SK-N-SH (cell line): ENCODE results near the gene ZMIZ2. TPM values are rescaled to one million over a fixed set of nuclear protein-coding genes. Genes with fewer than 3 reads are reported as not detected.

Source experiments
- CTCF ChIA-PET: fragments of 300-600, 350-600 bp; formaldehyde crosslinking; extraction: SDS; loops from one replicate; lab custom pipeline; 2021; lab: Yijun Ruan, JAX
- POLR2A ChIA-PET: fragments of 350-600 bp; sonication (Branson Sonifier 250); formaldehyde crosslinking; extraction: SDS; loops from one replicate; lab custom pipeline; 2020; ENCODE audit warnings: antibody characterized with exemption, inconsistent platforms; lab: Yijun Ruan, JAX
- DNase-seq: peaks from one replicate; pipeline ENCODE4 v3.0.0; 2012
- H2AFZ ChIP-seq: fragments of 200-600 bp; sonication (generic); 2 replicates; pipeline ENCODE4 v1.8.1; 2016; ENCODE audit warnings: antibody characterized with exemption, mild to moderate bottlenecking, low read depth
- H3F3A ChIP-seq: fragments of 200-600 bp; sonication (generic); replicated peaks from 2 replicates; pipeline ENCODE3; 2016; ENCODE audit warnings: antibody characterized with exemption, mild to moderate bottlenecking; ENCODE audit not compliant: insufficient read depth
- H3K27ac ChIP-seq, 2 experiments: fragments of 200-500 bp in 1 of 2; fragments of 200-600 bp in 1 of 2; sonication (Bioruptor generic) in 1 of 2; sonication (generic), shearing (Covaris generic) in 1 of 2; 2 replicates each; pipeline versions ENCODE4 v1.5.1 to v1.6.1; 2014 to 2016; ENCODE audit warnings: low read depth in 2 of 2, inconsistent platforms in 1 of 2, low read length in 1 of 2, mild to moderate bottlenecking in 1 of 2, mixed read lengths in 1 of 2
- H3K27me3 ChIP-seq: fragments of 200-600 bp; sonication (generic), shearing (Covaris generic); 2 replicates; pipeline ENCODE4 v1.6.1; 2016; ENCODE audit warnings: mixed run types; ENCODE audit not compliant: insufficient read depth
- H3K36me3 ChIP-seq, 2 experiments: fragments of 200-500 bp in 1 of 2; fragments of 200-600 bp in 1 of 2; sonication (Bioruptor generic) in 1 of 2; sonication (generic) in 1 of 2; replicated peaks in 1 of 2; 2 replicates each; pipeline versions ENCODE3 to v1.5.1; 2014 to 2016; ENCODE audit warnings: low read length in 1 of 2, mild to moderate bottlenecking in 1 of 2; ENCODE audit not compliant: insufficient read depth in 2 of 2, control insufficient read depth in 1 of 2
- H3K4me1 ChIP-seq, 2 experiments: fragments of 200-500 bp in 1 of 2; fragments of 200-600 bp in 1 of 2; sonication (Bioruptor generic) in 1 of 2; sonication (generic), shearing (Covaris generic) in 1 of 2; 2 replicates each; pipeline versions ENCODE4 v1.5.1 to v1.6.1; 2014 to 2016; ENCODE audit warnings: low read depth in 1 of 2, low read length in 1 of 2, mixed run types in 1 of 2; ENCODE audit not compliant: insufficient read depth in 2 of 2, control insufficient read depth in 1 of 2
- H3K4me2 ChIP-seq: fragments of 200-600 bp; sonication (generic), shearing (Covaris generic); 2 replicates; pipeline ENCODE4 v1.6.1; 2017; ENCODE audit warnings: mixed run types
- H3K4me3 ChIP-seq, 2 experiments: fragments of 200-500 bp in 1 of 2; fragments of 200-600 bp in 1 of 2; sonication (Bioruptor generic) in 1 of 2; sonication (generic), shearing (Covaris generic) in 1 of 2; 2 replicates each; pipeline versions ENCODE4 v1.5.1 to v1.8.1; 2014 to 2016; ENCODE audit warnings: low read depth in 2 of 2, inconsistent platforms in 1 of 2, low read length in 1 of 2, mild to moderate bottlenecking in 1 of 2, mixed read lengths in 1 of 2, moderate library complexity in 1 of 2
- H3K79me2 ChIP-seq: fragments of 200-600 bp; sonication (generic); 2 replicates; pipeline ENCODE4 v1.8.1; 2017; ENCODE audit warnings: mild to moderate bottlenecking; ENCODE audit not compliant: insufficient read depth
- H3K9ac ChIP-seq: fragments of 200-600 bp; sonication (generic); 2 replicates; pipeline ENCODE4 v1.6.1; 2017; ENCODE audit warnings: mixed run types
- H3K9me2 ChIP-seq: fragments of 200-600 bp; sonication (generic); 2 replicates; pipeline ENCODE4 v1.6.1; 2017; ENCODE audit warnings: mixed run types
- H3K9me3 ChIP-seq: fragments of 200-600 bp; sonication (generic); 2 replicates; pipeline ENCODE4 v1.6.1; 2017; ENCODE audit warnings: mixed run types, mild to moderate bottlenecking, moderate library complexity
- H4K20me1 ChIP-seq: fragments of 200-600 bp; sonication (generic); 2 replicates; pipeline ENCODE4 v1.6.1; 2017; ENCODE audit warnings: mild to moderate bottlenecking, mixed run types; ENCODE audit not compliant: insufficient read depth
- CHD2 ChIP-seq: fragments of 150-350 bp; IDR thresholded peaks from 2 replicates; pipeline ENCODE4 v1.6.1; 2018; ENCODE audit warnings: low read length; ENCODE audit not compliant: partially characterized antibody
- ELF1 ChIP-seq: IDR thresholded peaks from 2 replicates; pipeline ENCODE4 v1.4.0; 2012
- EZH2phosphoT487 ChIP-seq: fragments of 200-600 bp; sonication (generic); IDR thresholded peaks from 2 replicates; pipeline ENCODE4 v1.6.1; 2017; ENCODE audit warnings: low read depth, mixed run types, mild to moderate bottlenecking, antibody characterized with exemption, moderate library complexity, borderline replicate concordance
- FOSL2 ChIP-seq: IDR thresholded peaks from 2 replicates; pipeline ENCODE4 v1.4.0; 2012; ENCODE audit warnings: low read depth, mild to moderate bottlenecking, moderate library complexity, borderline replicate concordance
- FOXJ3 ChIP-seq: sonication (generic); formaldehyde crosslinking; IDR thresholded peaks from 2 replicates; pipeline ENCODE4 v1.5.1; 2020; ENCODE audit warnings: mild to moderate bottlenecking, missing genetic modification reagents
- FOXM1 ChIP-seq: IDR thresholded peaks from 2 replicates; pipeline ENCODE4 v1.4.0; 2012; ENCODE audit warnings: low read depth, mild to moderate bottlenecking
- GABPA ChIP-seq: IDR thresholded peaks from 2 replicates; pipeline ENCODE4 v1.4.0; 2012; ENCODE audit warnings: low read depth, mild to moderate bottlenecking
- MXI1 ChIP-seq: IDR thresholded peaks from 2 replicates; pipeline ENCODE4 v1.6.1; 2012; ENCODE audit warnings: mild to moderate bottlenecking, low read depth, low read length, improper control_type of control experiment
- POLR2AphosphoS5 ChIP-seq: IDR thresholded peaks from 2 replicates; pipeline ENCODE4 v1.6.1; 2012; ENCODE audit warnings: low read depth, low read length
- RAD21 ChIP-seq: IDR thresholded peaks from 2 replicates; pipeline ENCODE4 v1.6.1; 2012; ENCODE audit warnings: mild to moderate bottlenecking, low read length
- RFX5 ChIP-seq: IDR thresholded peaks from 2 replicates; pipeline ENCODE4 v1.6.1; 2012; ENCODE audit warnings: mild to moderate bottlenecking, improper control_type of control experiment, low read length
- RXRA ChIP-seq: IDR thresholded peaks from 2 replicates; pipeline ENCODE4 v1.4.0; 2012; ENCODE audit warnings: low read depth, mild to moderate bottlenecking, borderline replicate concordance
- SIN3A ChIP-seq: IDR thresholded peaks from 2 replicates; pipeline ENCODE4 v1.6.1; 2012; ENCODE audit warnings: low read depth, mild to moderate bottlenecking, low read length, moderate library complexity, borderline replicate concordance
- TCF12 ChIP-seq: IDR thresholded peaks from 2 replicates; pipeline ENCODE4 v1.4.0; 2012
- YY1 ChIP-seq: IDR thresholded peaks from 2 replicates; pipeline ENCODE4 v1.4.0; 2012; ENCODE audit warnings: low read depth, mild to moderate bottlenecking
- WGBS: methylation state at CpG from one replicate; pipeline ENCODE4 v1.1.6; 2017; ENCODE audit warnings: low lambda C conversion rate; 5-methylcytosine and 5-hydroxymethylcytosine counted together
- polyA plus RNA-seq, 3 experiments: library from polyadenylated mRNA; depleted of rRNA; stranded (reverse); fragments of >200 nt; gene quantifications; 2 replicates each; pipeline ENCODE4 v1.2.3, GENCODE V29; 2012
- TF ChIP-seq, protein P1 (sequence below): fragments of 200-600 bp; sonication (generic); IDR thresholded peaks from 2 replicates; pipeline ENCODE4 v1.6.1; 2017; ENCODE audit warnings: antibody characterized with exemption, mild to moderate bottlenecking, moderate library complexity
- TF ChIP-seq, protein P2 (sequence below): IDR thresholded peaks from 2 replicates; pipeline ENCODE4 v1.4.0; 2012; ENCODE audit warnings: low read depth
- TF ChIP-seq, protein P3 (sequence below): IDR thresholded peaks from 2 replicates; pipeline ENCODE4 v1.4.0; 2012; ENCODE audit warnings: low read depth, borderline replicate concordance
- TF ChIP-seq, protein P4 (sequence below): fragments of 150-350 bp; IDR thresholded peaks from 2 replicates; pipeline ENCODE4 v1.6.1; 2016; ENCODE audit warnings: mild to moderate bottlenecking, low read depth, low read length
- TF ChIP-seq, protein P5 (sequence below): fragments of 150-350 bp; IDR thresholded peaks from 2 replicates; pipeline ENCODE4 v1.6.1; 2017; ENCODE audit warnings: antibody characterized with exemption, low read length, low read depth, borderline replicate concordance
- TF ChIP-seq, protein P6 (sequence below): IDR thresholded peaks from 2 replicates; pipeline ENCODE4; 2012
- TF ChIP-seq, protein P7 (sequence below): IDR thresholded peaks from 2 replicates; pipeline ENCODE4 v1.6.1; 2012; ENCODE audit warnings: mild to moderate bottlenecking, low read depth, low read length, moderate library complexity

Gene ZMIZ2
- polyA plus RNA-seq, 1 of the 3 experiments (the other 2 are of a cell fraction) = 18.1 TPM

DNA sequence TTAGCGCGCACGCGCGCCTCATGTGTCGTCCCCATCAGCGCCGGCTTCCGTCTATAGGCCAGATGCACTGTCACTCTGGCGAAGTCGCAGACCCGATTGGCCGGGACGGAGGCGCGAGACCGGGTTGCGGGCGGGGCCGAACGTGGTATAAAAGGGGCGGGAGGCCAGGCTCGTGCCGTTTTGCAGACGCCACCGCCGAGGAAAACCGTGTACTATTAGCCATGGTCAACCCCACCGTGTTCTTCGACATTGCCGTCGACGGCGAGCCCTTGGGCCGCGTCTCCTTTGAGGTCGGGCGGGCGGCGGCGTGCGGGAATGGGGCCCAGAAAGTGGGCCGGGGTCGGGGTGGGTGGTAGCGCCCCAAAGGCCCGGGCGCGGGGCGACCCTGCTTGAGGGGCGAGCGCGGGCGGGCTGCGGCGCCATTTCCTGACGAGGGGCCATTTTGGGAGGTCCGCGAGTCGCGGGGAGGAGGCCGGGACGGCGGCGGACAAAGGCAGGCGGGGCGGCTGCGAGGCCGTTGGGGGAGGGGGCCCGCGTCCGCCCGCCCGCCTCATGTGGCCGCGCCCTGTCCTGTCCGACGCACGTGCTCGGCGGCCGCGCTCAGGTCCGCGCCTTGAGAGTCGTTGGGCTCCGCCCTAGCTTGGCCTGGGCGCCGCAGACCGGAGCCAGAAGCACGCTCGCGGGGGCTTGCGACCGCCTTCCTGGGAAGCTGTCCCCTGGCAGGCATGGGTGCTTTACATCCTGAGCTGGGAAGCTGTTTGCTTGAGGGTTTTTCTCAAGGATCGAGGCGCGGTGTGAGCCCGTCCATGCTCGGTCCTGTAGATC lies 48.1 kb downstream of the ZMIZ2 start, which contains the start of gene PPIA:
TSS of gene PPIA (plus strand) at position 178 of the 825 bp plus-strand sequence. CDS start at position 222, 44 bp downstream.
- Histone ChIP-seq H3K9ac (peak within 1 kb of the TSS; percentile 98), H3K27ac (peak within 1 kb of the TSS; percentile 91 to 97), H3K4me1 (peaks cover 5 to 7% of the 10 kb centered on the region in 2 experiments; a peak in 3 of 4 replicates), H3K79me2 (peaks cover 69% of the 10 kb centered on the region), H2AFZ (peak within 1 kb of the TSS; percentile 84), H3K4me2 (peak within 1 kb of the TSS; percentile 97), H3F3A (peaks cover 46% of the 10 kb centered on the region), H3K9me3 (no peaks in the 10 kb centered on the region), H3K9me2 (no peaks in the 10 kb centered on the region), H3K27me3 (no peaks in the 10 kb centered on the region), H4K20me1 (peaks cover 44% of the 10 kb centered on the region), H3K36me3 (peaks cover 26 to 39% of the 10 kb centered on the region in 2 experiments), H3K4me3 (peak within 1 kb of the TSS; percentile 75 to 97)
- peak; percentile 100 for DNase-seq
- ChIA-PET POLR2A (interaction anchor here (0.5 to 2.6 kb wide), 10 partner anchors 9 to 773 kb away, joined by 3 to 14 read pairs (median 5); partner anchors contain the start of genes DDX56, H2AZ2 and OGDH), CTCF (interaction anchor here (0.6 to 4.4 kb wide), 8 partner anchors 14 to 531 kb away, joined by 3 to 13 read pairs (median 4); partner anchors contain the start of gene H2AZ2)
- WGBS = under 1% methylated on average over 66 of the region's 99 CpGs
- TF ChIP-seq RXRA (no peak), EZH2phosphoT487 (no peak), FOSL2 (no peak), TCF12 (no peak), SIN3A (peak; percentile 73), FOXM1 (no peak), RFX5 (no peak), GABPA (no peak), RAD21 (no peak), FOXJ3 (no peak), MXI1 (peak; percentile 96), CHD2 (peak; percentile 90), ELF1 (no peak), POLR2AphosphoS5 (peak; percentile 99), YY1 (peak; percentile 86)
- TF ChIP-seq, protein P1, sequence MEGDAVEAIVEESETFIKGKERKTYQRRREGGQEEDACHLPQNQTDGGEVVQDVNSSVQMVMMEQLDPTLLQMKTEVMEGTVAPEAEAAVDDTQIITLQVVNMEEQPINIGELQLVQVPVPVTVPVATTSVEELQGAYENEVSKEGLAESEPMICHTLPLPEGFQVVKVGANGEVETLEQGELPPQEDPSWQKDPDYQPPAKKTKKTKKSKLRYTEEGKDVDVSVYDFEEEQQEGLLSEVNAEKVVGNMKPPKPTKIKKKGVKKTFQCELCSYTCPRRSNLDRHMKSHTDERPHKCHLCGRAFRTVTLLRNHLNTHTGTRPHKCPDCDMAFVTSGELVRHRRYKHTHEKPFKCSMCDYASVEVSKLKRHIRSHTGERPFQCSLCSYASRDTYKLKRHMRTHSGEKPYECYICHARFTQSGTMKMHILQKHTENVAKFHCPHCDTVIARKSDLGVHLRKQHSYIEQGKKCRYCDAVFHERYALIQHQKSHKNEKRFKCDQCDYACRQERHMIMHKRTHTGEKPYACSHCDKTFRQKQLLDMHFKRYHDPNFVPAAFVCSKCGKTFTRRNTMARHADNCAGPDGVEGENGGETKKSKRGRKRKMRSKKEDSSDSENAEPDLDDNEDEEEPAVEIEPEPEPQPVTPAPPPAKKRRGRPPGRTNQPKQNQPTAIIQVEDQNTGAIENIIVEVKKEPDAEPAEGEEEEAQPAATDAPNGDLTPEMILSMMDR = no peak
- TF ChIP-seq, protein P2, sequence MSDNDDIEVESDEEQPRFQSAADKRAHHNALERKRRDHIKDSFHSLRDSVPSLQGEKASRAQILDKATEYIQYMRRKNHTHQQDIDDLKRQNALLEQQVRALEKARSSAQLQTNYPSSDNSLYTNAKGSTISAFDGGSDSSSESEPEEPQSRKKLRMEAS = peak; percentile 93
- TF ChIP-seq, protein P3, sequence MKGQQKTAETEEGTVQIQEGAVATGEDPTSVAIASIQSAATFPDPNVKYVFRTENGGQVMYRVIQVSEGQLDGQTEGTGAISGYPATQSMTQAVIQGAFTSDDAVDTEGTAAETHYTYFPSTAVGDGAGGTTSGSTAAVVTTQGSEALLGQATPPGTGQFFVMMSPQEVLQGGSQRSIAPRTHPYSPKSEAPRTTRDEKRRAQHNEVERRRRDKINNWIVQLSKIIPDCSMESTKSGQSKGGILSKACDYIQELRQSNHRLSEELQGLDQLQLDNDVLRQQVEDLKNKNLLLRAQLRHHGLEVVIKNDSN = peak; percentile 40; the same call in 1 of the 2 replicates
- TF ChIP-seq, protein P4, sequence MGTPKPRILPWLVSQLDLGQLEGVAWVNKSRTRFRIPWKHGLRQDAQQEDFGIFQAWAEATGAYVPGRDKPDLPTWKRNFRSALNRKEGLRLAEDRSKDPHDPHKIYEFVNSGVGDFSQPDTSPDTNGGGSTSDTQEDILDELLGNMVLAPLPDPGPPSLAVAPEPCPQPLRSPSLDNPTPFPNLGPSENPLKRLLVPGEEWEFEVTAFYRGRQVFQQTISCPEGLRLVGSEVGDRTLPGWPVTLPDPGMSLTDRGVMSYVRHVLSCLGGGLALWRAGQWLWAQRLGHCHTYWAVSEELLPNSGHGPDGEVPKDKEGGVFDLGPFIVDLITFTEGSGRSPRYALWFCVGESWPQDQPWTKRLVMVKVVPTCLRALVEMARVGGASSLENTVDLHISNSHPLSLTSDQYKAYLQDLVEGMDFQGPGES = peak; percentile 96
- TF ChIP-seq, protein P5, sequence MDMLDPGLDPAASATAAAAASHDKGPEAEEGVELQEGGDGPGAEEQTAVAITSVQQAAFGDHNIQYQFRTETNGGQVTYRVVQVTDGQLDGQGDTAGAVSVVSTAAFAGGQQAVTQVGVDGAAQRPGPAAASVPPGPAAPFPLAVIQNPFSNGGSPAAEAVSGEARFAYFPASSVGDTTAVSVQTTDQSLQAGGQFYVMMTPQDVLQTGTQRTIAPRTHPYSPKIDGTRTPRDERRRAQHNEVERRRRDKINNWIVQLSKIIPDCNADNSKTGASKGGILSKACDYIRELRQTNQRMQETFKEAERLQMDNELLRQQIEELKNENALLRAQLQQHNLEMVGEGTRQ = no peak
- TF ChIP-seq, protein P6, sequence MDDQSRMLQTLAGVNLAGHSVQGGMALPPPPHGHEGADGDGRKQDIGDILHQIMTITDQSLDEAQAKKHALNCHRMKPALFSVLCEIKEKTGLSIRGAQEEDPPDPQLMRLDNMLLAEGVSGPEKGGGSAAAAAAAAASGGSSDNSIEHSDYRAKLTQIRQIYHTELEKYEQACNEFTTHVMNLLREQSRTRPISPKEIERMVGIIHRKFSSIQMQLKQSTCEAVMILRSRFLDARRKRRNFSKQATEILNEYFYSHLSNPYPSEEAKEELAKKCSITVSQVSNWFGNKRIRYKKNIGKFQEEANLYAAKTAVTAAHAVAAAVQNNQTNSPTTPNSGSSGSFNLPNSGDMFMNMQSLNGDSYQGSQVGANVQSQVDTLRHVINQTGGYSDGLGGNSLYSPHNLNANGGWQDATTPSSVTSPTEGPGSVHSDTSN = peak; percentile 100
- TF ChIP-seq, protein P7, sequence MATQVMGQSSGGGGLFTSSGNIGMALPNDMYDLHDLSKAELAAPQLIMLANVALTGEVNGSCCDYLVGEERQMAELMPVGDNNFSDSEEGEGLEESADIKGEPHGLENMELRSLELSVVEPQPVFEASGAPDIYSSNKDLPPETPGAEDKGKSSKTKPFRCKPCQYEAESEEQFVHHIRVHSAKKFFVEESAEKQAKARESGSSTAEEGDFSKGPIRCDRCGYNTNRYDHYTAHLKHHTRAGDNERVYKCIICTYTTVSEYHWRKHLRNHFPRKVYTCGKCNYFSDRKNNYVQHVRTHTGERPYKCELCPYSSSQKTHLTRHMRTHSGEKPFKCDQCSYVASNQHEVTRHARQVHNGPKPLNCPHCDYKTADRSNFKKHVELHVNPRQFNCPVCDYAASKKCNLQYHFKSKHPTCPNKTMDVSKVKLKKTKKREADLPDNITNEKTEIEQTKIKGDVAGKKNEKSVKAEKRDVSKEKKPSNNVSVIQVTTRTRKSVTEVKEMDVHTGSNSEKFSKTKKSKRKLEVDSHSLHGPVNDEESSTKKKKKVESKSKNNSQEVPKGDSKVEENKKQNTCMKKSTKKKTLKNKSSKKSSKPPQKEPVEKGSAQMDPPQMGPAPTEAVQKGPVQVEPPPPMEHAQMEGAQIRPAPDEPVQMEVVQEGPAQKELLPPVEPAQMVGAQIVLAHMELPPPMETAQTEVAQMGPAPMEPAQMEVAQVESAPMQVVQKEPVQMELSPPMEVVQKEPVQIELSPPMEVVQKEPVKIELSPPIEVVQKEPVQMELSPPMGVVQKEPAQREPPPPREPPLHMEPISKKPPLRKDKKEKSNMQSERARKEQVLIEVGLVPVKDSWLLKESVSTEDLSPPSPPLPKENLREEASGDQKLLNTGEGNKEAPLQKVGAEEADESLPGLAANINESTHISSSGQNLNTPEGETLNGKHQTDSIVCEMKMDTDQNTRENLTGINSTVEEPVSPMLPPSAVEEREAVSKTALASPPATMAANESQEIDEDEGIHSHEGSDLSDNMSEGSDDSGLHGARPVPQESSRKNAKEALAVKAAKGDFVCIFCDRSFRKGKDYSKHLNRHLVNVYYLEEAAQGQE = peak; percentile 65
